Epithelial cell of esophagus (primary cell): ENCODE data around the gene RPS21.

Experiments
- DNase-seq: peaks from one replicate; pipeline ENCODE4 v3.0.0; 2010; ENCODE audit warnings: low read depth
- H3K4me3 ChIP-seq: 2 replicates; pipeline ENCODE4 v1.5.1; 2011; ENCODE audit warnings: mild to moderate bottlenecking, low read length, control low read depth
- TF ChIP-seq, protein P1 (sequence below): IDR thresholded peaks from 2 replicates; pipeline ENCODE4 v1.5.1; 2011; ENCODE audit warnings: low read depth, mild to moderate bottlenecking, low read length, control low read depth, inconsistent platforms; ENCODE audit not compliant: insufficient read depth; ENCODE audit errors: missing control alignments

Gene RPS21

DNA sequence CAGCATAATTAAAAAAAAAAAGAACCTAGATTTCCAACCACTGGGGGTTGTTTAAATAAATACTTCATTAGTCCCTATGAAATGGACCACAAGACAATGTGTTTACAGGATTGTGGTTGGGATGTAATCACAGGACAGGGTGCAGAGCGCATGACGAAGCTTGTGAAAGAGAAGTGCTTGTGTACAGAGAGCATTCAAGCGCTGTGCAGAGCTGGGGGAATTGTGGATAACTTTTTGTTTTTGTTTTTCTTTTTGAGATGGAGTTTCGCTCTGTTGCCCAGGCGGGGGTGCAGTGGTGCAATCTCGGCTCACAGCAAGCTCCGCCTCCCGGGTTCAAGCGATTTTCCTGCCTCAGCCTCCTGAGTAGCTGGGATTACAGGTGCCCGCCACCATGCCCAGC, 42.1 kb upstream of the RPS21 start:
- no peak overlapping the region for H3K4me3 ChIP-seq
- DNase-seq = no peak
- TF ChIP-seq, protein P1, sequence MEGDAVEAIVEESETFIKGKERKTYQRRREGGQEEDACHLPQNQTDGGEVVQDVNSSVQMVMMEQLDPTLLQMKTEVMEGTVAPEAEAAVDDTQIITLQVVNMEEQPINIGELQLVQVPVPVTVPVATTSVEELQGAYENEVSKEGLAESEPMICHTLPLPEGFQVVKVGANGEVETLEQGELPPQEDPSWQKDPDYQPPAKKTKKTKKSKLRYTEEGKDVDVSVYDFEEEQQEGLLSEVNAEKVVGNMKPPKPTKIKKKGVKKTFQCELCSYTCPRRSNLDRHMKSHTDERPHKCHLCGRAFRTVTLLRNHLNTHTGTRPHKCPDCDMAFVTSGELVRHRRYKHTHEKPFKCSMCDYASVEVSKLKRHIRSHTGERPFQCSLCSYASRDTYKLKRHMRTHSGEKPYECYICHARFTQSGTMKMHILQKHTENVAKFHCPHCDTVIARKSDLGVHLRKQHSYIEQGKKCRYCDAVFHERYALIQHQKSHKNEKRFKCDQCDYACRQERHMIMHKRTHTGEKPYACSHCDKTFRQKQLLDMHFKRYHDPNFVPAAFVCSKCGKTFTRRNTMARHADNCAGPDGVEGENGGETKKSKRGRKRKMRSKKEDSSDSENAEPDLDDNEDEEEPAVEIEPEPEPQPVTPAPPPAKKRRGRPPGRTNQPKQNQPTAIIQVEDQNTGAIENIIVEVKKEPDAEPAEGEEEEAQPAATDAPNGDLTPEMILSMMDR = no peak

DNA sequence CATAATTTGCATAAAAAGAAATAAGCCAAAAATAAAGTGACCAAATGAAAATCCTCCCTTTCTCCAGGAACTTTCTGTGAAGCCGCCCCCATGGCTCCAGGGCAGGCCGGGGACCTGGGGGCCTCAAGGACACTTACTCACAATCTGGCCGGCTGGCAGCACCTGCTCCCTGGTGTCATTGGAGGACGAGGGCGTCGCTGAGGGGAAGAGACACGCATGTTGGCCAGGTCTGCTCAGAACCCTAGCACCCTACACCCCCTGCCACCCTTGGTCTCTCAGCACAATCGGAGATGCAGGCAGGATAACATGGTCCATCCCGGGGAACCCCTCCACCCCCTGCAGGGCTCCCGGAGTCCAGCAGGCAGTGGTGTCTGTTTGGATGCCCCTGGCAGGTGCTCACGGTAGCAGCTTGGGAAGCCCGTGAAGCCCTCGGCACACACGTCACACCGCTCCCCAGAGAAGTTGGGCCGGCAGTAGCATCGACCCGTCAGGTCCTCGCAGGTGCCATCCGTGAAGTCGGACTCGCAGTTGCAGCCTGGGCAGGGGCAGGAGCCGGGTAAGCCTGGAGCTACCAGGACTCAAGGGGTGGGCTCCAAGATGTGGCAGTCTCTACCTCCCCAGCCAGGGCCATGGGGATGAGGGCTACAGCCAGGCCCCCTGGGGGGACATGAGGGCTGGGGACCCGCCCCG, 41.1 kb upstream of the RPS21 start:
- H3K4me3 ChIP-seq = no peak overlapping the region
- TF ChIP-seq, protein P1 = no peak
- no peak for DNase-seq

DNA sequence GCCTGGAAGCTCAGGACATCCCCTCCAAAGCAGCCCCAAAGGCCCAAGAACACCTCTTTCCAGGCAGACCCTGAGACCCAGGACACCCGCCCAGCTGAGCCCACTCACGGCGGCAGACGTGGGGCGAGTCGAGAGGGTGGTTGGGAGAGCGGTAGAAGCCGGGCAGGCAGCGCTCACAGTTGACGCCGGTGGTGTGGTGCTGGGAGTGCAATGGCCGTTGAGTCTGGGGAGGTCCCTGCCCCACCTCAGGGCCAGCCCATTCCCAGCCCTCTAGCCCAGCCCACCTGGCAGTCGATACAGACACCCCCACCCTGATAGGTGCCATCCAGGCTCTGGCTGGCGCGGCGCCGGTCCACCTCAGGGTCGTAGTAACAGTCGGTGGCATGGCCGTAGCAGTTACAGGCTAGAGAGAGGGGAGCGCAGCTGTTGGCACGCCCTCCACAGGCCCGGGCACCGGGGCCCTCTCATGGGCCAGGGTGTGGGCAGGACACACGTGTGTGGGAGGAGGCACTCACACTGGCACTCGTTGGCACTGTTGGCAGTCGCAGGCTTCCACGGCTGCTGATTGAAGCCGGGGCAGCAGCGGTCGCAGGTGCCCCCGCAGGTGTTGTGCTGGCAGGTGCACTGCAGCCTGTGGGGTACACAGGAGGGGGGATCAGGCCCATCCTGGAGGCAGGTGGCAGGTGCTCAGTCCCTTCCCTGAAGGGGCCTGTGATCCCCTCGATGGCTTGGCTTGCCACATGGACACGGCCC, 40.3 kb upstream of the RPS21 start:
- DNase-seq = no peak
- no peak overlapping the region for H3K4me3 ChIP-seq
- TF ChIP-seq, protein P1 = no peak

DNA sequence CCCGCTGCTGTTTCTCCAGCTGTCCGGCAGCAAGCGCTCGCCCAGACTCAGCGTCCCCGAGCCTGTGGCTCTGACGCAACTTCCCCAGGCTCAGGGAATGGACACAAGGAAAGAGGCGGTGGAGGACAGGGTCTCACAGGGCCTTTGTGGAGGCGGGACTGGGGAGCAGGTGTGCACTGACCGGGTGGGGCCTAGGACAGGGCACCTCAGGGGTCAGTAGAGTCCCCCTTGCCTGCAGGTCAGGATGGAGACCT, 39.8 kb upstream of the RPS21 start:
- TF ChIP-seq, protein P1 = no peak
- H3K4me3 ChIP-seq = no peak overlapping the region
- DNase-seq = no peak

DNA sequence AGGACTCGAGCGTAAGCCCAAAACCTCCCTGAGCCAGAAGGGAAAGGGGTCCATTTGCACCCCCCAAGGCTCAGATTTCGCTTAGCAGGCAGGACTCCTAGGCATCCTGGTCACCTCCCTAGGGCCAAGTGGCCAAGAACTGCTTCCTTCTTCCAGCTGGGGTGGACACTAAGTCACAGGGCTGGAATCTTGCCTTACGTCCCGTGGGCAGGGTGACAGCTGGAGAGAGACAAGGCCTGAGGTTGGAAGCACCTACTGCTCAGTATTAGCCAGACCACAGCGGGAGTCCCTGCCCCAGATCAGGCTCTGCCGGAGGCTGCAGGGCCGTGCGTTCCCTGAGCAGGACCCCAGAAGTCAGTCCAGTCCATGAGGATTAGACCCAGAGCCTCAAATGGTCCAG, 39.5 kb upstream of the RPS21 start:
- DNase-seq = no peak
- H3K4me3 ChIP-seq = no peak overlapping the region
- TF ChIP-seq, protein P1 = no peak

DNA sequence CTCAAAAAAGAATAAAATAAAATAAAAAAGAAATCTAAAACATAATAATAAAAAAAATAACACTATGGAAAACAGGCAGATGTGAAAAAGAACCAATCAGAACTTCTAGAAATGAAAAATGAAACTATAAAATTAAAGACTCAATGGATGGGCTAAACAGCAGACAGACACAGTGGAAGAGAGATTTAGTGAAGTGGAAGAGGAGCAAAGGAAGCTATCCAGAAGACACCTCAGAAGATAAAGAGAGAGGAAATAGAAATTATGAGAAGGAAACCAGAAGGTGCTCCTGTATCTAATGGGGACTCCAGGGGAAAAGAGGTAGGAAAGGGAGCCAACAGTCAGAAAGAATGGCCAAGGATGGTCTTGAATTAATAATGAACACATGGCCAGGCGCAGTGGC, 38.3 kb upstream of the RPS21 start:
- TF ChIP-seq, protein P1 = no peak
- H3K4me3 ChIP-seq = no peak overlapping the region
- no peak for DNase-seq
